ENCODE results near the gene CNGA2.

- TF ChIP-seq CTCF (IDR thresholded peaks at IDR 0.05; ENCODE audit: insufficient read depth, low read length, poor library complexity, severe bottlenecking) (no peak), EZH2phosphoT487 (conservative IDR thresholded peaks at IDR 0.05; ENCODE audit: low read length) (no peak)
Measured at GRCh38 chrX:151779258-151779657, 44.7 kb downstream of the CNGA2 start.
